A673 (cell line): ENCODE results near the gene TUBB.
"Not testable (repeated sequence)": the region's sequence is repeated elsewhere in the genome, so short reads cannot be mapped to it uniquely, and the experiment has no call there.

Source experiments
- CTCF ChIP-seq: fragments of 300-800, 200-600 bp; sonication (generic); conservative IDR thresholded peaks from 2 replicates; pipeline ENCODE4 v1.5.1; 2017; ENCODE audit warnings: low read depth, mild to moderate bottlenecking, antibody characterized with exemption, low read length, moderate library complexity, mixed read lengths
- EZH2 ChIP-seq: fragments of 200-600 bp; sonication (generic); IDR thresholded peaks from 2 replicates; pipeline ENCODE4 v1.6.1; 2017; ENCODE audit warnings: borderline replicate concordance, low read depth, mild to moderate bottlenecking, mixed read lengths, antibody characterized with exemption, low read length; ENCODE audit not compliant: poor library complexity, severe bottlenecking

DNA sequence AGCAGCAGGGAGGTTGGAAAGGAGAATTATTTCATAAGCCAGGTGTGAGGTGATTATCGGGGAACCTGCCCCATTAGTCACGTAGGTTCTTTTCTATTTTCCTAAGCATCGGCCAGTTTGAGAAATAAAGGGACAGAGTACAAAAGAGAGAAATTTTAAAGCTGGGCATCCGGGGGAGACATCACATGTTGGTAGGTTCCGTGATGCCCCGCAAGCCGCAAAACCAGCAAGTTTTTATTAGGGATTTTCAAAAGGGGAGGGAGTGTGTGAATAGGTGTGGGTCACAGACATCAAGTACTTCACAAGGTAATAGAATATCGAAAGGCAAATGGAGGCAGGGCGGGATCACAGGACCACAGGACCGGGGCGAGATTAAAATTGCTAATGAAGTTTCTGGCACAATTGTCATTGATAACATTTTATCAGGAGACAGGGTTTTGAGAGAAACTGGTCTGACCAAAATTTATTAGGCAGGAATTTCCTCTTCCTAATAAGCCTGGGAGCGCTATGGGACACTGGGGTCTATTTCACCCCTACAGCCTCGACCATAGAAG lies 44.4 kb downstream of the TUBB start:
- not testable (repeated sequence) for TF ChIP-seq CTCF, EZH2
